Measurements from ENCODE around the gene GCDH.

GCDH gene

DNA sequence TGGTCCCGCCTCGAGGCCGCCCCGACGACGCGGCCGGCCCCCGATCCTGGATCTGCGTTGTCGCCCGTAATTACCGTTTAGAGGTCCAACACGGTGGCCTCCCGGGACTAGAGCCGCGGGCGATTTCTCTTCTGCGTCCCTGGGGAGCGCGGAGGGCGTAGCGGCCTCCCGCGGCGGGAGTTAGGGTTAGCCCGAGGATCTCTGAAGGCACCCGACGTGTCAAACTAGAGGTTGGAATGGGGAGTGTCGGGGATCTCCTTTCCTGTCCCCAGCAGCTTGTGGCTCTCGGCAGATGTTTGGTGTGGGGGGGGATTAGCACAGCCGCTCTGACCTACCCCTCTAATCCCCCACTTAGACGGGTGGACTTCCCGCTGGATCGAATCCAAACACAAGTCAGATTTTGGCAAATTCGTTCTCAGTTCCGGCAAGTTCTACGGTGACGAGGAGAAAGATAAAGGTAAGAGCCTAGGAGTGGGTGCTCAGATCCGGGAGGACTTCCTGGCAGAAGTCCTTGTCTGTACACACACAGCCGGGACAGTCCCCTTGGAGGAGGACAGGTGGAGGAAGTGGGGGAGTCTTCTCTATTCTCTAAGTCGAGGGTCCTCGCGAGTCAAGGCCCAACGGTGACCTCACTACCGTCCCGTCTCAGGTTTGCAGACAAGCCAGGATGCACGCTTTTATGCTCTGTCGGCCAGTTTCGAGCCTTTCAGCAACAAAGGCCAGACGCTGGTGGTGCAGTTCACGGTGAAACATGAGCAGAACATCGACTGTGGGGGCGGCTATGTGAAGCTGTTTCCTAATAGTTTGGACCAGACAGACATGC is 48.0 kb downstream of the GCDH start:
- peak overlapping the region; percentile 93 for H3K27ac ChIP-seq
- TF ChIP-seq, protein P1, sequence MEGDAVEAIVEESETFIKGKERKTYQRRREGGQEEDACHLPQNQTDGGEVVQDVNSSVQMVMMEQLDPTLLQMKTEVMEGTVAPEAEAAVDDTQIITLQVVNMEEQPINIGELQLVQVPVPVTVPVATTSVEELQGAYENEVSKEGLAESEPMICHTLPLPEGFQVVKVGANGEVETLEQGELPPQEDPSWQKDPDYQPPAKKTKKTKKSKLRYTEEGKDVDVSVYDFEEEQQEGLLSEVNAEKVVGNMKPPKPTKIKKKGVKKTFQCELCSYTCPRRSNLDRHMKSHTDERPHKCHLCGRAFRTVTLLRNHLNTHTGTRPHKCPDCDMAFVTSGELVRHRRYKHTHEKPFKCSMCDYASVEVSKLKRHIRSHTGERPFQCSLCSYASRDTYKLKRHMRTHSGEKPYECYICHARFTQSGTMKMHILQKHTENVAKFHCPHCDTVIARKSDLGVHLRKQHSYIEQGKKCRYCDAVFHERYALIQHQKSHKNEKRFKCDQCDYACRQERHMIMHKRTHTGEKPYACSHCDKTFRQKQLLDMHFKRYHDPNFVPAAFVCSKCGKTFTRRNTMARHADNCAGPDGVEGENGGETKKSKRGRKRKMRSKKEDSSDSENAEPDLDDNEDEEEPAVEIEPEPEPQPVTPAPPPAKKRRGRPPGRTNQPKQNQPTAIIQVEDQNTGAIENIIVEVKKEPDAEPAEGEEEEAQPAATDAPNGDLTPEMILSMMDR (IDR thresholded peaks at IDR 0.05), result no peak
- TF ChIP-seq ZFX (IDR thresholded peaks at IDR 0.05; ENCODE audit: borderline replicate concordance), result no peak

DNA sequence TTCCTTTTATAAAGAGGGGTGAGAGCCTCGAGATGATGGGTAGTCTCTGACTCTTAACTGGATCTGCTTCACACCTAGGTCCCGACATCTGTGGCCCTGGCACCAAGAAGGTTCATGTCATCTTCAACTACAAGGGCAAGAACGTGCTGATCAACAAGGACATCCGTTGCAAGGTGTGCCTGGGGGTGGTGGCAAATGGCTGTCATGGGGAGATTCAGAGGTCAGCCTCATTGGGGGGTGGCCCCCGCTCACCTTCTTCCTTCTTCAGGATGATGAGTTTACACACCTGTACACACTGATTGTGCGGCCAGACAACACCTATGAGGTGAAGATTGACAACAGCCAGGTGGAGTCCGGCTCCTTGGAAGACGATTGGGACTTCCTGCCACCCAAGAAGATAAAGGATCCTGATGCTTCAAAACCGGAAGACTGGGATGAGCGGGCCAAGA is 49.0 kb downstream of the GCDH start:
- peak overlapping the region; percentile 93 for H3K27ac ChIP-seq
- TF ChIP-seq ZFX (IDR thresholded peaks at IDR 0.05; ENCODE audit: borderline replicate concordance), result no peak
- TF ChIP-seq, protein P1 (IDR thresholded peaks at IDR 0.05), result no peak

DNA sequence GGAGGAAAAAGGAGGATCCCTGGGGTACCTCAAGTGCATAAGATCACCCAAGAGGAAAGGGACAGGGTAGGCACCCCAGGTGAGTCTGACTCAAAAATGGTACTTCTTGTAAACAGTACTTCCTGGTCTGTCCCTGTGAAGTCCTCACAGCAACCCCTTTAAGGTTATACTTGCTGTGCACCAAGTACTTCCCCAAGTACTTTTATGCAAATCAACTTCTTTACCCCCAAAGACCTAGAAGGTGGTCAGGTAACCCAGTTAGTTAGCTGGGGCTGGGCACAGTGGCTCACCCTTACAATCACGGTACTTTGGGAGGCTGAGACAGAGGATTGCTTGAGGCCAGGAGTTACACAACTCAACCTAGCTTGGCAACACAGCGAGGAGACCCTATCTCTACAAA is 49.9 kb downstream of the GCDH start:
- H3K27ac ChIP-seq, result peak overlapping the region; percentile 93
- TF ChIP-seq ZFX (IDR thresholded peaks at IDR 0.05; ENCODE audit: borderline replicate concordance), result no peak
- TF ChIP-seq, protein P1 (IDR thresholded peaks at IDR 0.05), result no peak

DNA sequence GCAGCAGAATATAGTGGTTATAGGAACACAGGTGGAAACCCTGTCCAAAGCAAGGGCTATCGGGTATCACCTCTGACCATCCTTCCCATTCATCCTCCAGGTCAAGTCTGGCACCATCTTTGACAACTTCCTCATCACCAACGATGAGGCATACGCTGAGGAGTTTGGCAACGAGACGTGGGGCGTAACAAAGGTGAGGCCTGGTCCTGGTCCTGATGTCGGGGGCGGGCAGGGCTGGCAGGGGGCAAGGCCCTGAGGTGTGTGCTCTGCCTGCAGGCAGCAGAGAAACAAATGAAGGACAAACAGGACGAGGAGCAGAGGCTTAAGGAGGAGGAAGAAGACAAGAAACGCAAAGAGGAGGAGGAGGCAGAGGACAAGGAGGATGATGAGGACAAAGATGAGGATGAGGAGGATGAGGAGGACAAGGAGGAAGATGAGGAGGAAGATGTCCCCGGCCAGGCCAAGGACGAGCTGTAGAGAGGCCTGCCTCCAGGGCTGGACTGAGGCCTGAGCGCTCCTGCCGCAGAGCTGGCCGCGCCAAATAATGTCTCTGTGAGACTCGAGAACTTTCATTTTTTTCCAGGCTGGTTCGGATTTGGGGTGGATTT is 52.6 kb downstream of the GCDH start:
- peak overlapping the region; percentile 93 for H3K27ac ChIP-seq
- no peak for TF ChIP-seq ZFX (IDR thresholded peaks at IDR 0.05; ENCODE audit: borderline replicate concordance)
- TF ChIP-seq, protein P1 (IDR thresholded peaks at IDR 0.05), result no peak

DNA sequence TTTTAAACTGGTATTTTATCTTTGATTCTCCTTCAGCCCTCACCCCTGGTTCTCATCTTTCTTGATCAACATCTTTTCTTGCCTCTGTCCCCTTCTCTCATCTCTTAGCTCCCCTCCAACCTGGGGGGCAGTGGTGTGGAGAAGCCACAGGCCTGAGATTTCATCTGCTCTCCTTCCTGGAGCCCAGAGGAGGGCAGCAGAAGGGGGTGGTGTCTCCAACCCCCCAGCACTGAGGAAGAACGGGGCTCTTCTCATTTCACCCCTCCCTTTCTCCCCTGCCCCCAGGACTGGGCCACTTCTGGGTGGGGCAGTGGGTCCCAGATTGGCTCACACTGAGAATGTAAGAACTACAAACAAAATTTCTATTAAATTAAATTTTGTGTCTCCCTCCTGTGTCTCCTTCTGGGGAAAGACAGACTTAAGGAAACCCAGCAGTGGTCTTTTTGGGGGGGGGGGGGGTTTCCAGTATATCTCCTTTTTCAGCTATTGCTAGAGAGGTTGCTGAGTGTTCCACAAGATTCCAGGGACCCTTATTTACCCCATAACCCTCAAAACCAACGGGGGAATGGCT is 53.2 kb downstream of the GCDH start:
- peak overlapping the region; percentile 93 for H3K27ac ChIP-seq
- TF ChIP-seq, protein P1 (IDR thresholded peaks at IDR 0.05), result no peak
- no peak for TF ChIP-seq ZFX (IDR thresholded peaks at IDR 0.05; ENCODE audit: borderline replicate concordance)

DNA sequence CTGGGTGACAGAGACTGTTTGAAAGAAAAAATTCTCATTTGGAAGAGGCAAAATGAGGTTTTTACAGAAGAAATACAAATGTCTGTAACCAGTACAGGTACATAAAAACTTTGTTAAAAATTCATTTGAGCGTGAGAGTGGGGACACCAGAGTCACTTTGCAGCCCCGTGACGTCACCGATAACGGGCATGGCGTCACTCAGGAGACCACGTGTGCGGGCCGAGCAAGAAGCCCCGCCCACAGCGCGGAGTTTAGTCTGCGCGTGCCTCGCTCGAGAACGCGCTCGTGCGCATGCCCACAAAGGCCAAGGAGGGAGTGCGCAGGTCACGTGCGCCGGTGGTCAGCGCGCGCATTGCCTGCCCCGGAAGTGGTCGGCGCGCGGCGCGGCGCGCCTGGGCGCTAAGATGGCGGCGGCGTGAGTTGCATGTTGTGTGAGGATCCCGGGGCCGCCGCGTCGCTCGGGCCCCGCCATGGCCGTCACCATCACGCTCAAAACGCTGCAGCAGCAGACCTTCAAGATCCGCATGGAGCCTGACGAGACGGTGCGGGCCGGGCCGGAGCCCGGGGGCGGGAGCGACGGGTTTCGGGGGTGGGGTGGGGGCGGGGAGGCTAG is 54.6 kb downstream of the GCDH start, which contains the start of gene RAD23A:
Gene RAD23A, plus strand, starts transcription at position 384 of the 613 bp plus-strand sequence. Its CDS starts 87 bp downstream, at position 471.
- TF ChIP-seq, protein P1 (IDR thresholded peaks at IDR 0.05), result no peak
- no peak for TF ChIP-seq ZFX (IDR thresholded peaks at IDR 0.05; ENCODE audit: borderline replicate concordance)
- peak within 1 kb of the TSS; percentile 93 for H3K27ac ChIP-seq
